Iris pigment epithelial cell (primary cell): Measurements from ENCODE around the gene CFAP90.

Experiments used
- DNase-seq: peaks from one replicate; pipeline ENCODE4 v3.0.0-alpha.2; 2011; ENCODE audit warnings: low read depth

The CFAP90 gene

DNA sequence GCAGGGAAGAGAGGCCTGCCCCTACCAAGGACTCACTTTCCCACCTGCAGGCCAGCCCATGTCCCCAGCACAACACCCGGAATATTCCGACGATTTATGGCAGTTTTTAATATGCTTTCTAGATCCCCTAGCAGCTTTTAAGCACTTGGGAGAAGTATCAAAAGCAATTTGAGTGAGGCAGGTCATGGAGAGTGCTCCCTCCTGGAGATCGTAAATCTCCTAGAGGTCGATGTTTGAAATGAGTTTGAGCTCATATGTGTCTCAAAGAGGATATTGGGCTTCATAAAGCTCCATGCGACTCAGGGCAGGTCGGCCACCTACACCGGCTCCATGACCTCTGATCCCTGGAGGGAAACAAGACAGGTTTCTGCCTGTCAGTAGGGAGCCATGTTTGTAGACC, 27.3 kb downstream of the CFAP90 start:
- DNase-seq, result no peak

DNA sequence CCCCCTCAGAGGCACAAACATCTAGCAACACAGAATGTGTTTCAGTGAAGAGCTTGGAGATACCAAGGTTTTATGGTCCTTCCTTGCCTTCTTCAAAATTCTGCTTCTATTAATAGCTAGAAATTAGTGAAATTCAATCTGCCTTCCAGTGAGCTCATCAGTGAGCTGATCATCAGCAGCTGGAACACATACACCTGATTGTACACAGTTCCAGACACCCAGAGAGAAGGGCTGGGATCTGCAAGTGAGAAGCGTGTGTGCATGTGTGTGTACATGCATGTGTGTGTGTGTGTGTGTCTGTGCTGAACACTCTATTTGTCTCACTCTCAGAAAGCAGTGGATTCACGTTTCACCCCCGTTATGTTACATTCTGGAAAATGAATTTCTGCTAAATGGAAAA, 28.5 kb downstream of the CFAP90 start:
- DNase-seq, result no peak

DNA sequence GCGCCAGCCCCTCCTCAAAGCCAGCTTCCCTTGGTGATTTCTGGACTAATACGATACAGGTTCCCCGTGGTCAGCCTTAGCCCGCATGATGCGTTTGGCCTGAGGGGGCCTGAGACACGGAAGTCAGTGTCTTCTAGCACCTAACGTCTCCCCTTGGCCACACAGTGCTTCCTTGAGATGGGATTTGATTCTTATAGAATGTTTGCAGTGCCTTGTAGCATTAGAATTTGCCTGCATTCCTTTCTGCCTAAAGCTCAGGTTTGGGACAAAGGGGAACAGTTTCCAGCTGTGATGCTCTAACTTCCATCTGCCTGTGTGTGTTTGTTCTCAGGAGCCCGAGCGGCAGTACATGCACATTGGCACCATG, 34.4 kb downstream of the CFAP90 start:
- DNase-seq, result no peak

DNA sequence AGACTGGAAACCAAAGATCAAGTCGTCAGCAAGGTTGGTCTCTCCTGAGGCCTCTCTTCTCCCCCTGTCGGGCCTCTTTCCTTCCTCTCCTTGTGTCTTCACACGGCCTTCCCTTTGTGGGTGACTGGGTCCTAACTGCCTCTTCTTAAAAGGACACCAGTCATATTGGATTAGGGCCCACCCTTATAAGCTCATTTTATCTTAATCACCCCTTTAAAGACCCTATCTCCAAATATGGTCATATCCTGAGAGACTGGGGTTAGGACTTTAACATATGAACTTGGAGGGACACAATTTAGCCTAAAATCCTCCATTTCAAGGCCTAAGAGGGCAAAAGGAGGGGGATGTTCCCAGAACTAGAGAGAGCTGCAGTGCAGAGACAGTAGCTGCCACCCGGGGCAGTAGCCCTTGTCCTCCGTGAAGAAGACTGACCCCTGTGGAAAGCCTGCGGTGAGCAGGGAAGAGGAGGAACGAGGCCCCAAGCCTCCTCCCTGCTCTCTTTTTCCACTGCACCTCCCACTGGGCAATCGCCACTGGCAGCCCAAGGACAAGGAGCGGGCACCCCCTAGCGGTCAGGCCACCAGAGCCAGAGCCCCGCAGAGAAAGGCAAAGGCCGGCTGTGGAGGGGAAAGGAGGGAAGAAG, 34.9 kb downstream of the CFAP90 start:
- peak; percentile 64 for DNase-seq

DNA sequence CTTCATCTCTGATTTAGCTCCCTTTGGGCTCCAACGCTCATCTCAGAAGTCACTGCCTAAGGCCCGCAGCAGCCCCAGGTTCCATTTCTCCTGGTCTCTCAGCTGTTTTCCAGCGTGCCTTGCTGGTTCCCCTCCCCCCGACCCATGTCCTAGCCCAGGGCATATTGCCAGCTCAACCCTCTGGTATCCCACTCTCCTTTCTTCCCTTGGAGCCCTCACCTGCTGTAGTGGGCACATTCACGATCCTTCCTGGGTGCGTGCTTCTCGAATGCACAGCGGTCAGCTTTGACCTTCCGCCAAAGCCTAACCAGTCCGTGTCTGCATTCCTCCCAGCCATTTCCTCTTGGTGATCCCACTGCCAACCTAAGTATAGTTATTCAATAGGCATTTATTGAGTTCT, 36.1 kb downstream of the CFAP90 start:
- DNase-seq, result no peak

DNA sequence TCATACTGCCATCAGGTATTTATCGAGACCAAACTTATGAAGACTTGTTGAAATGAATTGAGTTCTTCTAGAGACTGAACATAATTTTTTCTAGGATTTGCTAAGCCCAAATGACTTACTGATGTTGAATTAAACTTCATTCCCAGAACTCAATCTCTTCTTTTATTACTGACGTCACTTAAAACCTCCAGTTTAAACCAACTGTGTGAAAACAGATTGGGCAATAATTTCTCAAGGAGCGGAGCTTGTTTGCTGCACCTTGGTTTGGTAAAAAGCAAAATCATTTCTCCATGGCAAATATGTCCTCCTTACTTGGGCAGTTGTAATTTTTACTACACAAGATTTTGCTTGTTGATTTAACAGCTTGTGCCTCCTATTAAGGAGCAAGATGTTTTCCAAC, 37.4 kb downstream of the CFAP90 start:
- no peak for DNase-seq

DNA sequence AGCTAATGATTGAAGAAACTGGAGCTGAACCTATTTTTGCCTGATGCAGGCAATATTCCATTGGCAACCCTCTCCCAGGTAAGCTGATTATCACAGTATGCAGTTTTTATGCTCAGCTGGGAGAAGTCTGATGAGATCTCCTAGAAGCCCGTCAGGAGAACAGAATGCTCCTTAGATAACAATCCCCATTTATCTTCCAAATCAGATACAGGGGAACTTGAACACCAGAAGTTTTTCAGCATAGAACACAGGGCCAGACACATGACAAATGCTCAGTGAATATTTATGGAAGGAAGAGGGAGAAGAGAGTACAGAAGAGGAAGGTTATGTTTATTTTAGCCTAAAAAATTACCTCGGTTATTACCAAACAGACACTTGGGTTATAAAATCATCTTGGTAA, 37.9 kb downstream of the CFAP90 start:
- DNase-seq, result no peak

DNA sequence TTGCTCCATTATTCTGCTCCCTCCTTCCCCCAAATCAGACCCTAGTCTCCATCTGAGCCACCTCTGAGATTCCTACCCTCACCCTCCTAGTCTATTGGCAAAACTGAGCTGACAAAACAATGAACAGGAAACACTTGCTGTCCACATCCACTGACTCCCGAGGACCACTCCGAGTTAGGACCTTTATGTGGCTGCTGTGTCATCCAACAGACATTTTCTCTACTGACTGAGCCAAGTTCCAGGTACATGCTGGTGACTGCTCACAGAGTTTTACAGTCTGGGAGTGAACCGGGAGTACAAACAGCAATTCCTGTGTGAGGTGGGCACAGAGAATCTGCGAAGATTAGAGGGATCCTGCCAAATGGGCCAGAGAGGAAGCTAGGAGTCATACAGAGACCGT, 39.2 kb downstream of the CFAP90 start:
- no peak for DNase-seq

DNA sequence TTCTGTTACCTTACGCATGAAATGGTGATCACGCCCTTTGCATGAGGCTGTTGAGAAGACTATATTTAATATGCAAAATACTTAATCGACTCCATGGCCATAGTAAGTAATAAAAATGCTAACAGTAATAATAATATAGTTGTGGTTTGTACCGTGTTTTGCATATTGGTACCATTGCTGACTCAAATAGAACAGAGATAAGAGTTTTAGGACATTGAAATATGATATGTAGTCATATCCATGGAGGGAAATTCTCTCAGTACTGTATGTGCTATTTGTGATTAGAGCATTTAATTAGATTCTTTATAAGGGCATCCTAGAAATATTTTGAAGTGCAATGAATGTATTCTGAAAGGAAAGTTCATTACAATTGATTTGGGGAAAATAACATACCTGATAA, 41.9 kb downstream of the CFAP90 start:
- DNase-seq, result no peak

DNA sequence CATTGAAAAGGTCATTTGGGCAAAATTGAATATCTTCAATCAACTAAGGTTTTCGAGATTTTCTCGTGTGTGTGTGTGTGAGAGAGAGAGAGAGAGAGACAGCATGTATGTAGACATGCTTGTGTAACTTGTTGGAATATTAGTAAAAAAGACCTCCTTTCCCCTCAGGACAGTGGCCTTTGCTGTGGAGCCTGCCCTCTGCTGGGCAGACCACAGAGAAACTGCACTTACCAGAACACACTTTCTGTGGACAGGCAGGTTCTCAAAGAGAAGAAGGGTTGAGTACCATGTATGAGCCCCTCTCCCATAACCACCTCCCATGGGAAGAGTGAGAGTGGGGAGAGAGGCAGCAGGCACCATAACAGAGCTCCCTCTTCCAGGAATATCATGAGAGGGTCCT, 45.6 kb downstream of the CFAP90 start:
- DNase-seq, result peak; percentile 22

DNA sequence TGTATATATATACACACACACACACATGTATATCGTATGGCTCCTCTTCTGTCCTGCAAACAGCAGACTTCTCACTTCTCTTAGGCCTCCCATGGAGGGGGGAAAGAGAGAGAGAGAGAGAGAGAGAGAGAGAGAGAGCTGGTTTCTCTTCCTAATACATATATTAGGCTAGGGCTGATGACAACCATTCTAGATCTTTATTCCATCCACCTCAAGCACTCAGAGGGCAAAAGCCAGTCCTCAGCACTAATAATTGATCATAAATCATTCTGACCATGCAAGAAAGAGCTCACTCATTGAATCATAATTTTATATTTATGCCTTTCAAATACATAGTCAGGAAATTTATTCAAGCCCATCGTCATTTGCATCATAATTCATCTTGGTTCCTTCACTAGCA, 47.0 kb downstream of the CFAP90 start:
- DNase-seq, result no peak

DNA sequence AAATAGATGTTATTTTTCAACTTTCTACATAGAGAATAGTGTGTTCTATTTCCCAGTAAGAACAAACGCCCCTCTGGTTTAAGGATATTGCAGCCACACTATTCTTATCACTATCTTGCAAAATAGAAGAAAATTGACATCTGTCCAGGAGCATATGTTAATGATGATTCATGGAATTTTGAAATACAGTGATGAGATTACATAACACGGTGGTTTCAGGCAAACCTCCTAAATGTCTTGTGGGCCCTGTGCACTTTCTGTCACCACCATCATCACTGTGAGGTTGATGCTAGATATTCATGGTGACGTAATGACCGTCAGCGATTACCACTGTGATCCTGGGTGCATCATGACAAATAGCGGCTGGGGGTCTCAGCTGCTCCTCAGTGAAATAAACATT, 48.1 kb downstream of the CFAP90 start:
- DNase-seq, result peak; percentile 55

DNA sequence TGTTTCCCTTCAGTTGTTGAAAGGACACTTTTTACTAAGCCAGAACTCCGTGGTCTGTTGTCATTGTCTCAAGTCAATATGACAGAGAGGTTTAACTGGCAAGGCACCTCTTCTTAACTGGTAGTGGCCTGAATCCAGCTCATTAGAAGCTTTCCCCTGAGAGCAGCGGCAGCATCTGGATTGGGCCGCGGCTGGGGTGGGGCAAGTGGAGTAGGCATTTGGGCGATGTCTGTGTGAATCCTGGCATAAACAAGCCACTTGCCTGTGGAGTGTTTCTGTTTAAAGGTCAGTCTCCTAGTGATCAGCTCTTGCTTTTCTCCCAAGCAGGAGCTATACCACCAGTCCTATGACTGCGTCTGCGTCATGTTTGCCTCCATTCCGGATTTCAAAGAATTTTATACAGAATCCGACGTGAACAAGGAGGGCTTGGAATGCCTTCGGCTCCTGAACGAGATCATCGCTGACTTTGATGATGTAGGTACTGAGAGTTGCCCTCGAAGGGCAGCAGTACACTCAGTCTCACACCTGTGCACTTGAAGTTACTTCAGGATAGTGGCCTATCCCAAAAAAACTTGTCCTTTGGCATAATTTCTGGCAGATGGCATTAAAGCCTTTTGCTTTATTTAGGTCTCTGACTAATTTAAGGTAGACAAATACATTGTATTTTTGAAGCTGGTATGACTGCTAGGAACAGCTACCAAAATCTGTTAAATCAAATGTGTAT, 48.9 kb downstream of the CFAP90 start:
- DNase-seq, result no peak

DNA sequence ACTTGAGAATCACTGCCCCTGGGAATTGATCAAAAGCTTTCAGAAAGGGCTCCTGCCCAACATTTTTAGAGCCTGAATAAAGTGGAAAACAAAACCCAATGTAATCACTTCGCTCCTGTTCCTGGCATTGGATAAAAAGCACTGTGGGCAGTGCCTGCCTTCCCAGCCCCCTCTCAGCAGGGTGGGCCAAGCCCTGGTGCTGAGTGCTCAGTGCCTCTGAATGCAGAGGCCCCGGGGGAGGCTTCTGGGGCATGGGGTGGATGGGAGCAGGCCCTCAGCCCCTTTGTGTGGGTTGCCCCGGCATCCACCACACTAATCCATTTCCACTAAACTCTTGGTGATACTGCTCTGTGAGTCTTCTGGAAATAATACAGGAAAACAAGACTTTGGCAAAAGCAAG, 55.6 kb downstream of the CFAP90 start:
- DNase-seq, result no peak

DNA sequence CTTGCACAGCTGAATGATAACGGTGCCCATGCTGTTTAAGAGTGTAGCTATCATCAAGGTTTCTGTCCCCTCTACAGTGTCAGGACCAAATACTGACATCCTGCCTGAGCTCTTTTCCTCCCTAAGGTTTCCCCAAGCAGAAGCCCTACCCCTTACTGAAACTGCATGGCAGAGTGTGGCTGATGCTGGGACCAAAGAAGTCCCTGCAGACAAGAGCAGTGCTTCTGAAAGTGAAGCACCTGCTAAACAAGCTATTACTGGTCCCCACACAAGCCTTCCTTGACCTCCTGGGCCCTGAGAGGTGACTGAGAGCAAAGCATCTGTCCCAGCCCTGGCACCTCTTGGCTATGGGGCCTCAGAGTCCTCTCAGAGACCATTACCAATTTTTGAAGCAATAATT, 56.1 kb downstream of the CFAP90 start:
- no peak for DNase-seq

DNA sequence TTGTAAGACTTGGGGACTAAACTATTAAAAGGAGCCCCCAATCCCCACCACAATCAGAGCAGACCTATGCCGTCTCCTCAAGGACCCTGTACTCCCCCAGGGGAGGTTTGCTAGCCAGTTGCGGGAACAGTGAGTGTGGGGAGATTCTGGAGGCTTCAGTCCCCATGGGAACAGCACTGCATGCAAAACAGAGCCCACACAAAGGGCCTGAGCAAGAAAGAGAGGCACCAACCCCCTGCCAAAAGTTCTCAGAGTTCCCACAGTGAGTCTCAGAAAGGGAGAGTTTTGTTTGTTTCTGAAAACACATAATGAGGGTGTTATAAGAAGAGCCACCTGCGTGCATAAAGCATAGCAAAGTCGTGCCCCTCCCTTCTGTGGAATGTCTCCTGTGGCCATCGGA, 56.6 kb downstream of the CFAP90 start:
- DNase-seq, result no peak

DNA sequence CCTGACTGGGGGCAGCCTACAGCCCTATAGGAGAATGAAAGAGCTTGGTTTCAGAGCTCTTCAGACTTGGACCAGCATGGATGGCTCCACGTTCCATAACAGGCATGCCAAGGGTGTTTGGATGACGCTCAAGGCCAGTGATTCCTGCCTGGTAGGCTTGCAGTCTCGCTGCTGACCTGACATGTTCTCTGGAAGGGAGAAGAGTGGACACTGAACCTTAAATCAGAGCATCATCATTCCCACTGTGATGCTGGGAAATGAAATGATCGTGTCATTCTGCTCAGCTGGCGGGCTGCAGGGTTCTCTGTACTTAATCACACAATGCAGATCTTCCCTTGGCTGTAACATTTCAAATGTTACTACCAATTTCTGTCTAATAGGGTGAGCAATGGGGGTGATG, 57.0 kb downstream of the CFAP90 start:
- no peak for DNase-seq

DNA sequence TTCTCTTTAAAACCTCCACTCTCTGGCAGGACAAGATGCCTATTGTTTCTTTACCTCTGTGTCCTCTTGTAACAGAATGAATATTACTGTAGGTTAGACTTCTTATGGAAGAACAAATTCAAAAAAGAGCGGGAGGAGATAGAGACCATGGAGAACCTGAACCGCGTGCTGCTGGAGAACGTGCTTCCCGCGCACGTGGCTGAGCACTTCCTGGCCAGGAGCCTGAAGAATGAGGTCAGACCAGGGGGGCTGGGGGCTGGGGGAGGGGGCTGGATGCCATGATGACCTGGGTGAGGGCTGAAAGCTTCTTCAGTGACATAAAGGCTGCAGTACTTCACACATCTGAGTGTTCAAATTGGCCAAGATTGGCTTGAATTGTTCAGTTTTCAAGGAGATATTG, 61.4 kb downstream of the CFAP90 start:
- no peak for DNase-seq

DNA sequence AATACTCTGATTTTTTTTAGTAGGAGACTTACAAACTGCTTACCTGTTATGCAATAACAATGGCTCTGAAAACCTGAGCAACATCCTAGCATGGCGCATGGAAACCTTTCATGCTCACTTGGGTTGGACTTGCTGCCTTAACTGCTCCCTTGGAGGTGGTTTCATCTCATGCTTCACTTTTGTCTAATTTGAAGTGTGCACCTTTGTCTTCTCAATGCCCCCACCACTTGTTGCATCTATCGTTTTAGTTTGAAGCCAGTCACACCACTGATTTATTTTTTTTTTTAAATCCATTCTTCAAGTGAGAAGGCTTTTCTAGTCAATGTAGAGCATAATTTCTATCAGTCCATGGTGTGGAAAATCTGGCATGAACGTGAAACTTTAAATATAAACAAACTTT, 63.2 kb downstream of the CFAP90 start:
- DNase-seq, result no peak

DNA sequence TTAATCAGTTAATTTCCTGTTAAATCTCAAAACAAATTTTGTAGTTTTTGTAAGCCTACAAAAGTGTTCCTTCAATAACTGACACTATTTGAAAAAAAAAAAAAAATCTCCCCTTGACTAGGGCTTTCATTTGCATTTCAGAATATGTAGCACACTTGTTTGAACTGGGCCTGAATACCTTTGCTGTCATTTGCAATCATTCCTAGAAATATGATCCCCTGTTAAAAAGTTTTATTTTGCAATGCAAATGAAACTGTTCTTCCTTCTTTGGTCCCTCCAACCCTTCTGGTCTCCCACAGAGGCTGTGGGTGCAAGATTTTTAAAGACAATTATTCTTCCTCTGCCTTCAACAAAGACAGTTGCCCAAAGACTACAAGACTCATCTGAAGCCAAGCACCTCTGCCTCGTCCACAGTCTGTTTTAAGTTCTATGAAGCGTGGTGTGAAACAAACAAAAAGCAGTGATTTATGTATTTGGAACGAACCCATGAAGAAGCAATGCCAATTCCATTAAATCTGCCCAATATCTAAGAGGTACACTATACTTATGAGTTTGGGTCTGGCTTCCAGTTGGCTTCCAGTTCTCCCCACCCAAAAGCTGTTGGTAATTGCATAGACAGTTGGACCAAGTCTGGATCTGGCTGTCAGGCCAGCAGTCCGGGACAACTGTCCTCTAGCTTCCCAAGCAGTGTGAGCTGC, 66.1 kb downstream of the CFAP90 start:
- DNase-seq, result no peak

DNA sequence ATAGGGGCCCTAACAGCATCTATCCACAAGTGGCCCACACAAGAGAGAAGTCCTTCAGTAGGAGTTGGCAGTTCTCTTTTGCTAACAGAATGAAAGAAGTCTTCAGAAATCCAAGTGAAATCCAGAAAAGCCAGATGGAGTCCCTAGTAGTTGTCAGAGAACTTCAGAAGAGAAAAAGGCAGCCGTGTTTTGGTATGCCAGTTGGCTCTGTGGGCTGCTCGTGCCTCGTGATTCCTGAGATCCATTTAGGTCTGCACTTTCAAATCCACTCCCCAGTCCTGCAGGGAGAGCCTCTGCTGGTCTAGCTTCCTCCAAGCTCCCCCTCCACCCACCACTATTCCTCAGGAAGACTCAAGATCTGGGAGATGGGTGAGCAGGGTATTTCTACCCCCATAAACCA, 69.0 kb downstream of the CFAP90 start:
- no peak for DNase-seq
